Pancreas (tissue), 10 donors: ENCODE results near the gene NUDT22. TPM values are rescaled to one million over a fixed set of nuclear protein-coding genes. Genes with fewer than 3 reads are reported as not detected.

Experiments used
- ATAC-seq, 4 donors: fragments of 200-7000 bp; cut with Tn5 transposase; one replicate each; pipeline versions ENCODE4 v1.8.0 to v1.9.1; 2020; ENCODE audit warnings: mild to moderate bottlenecking in 4 of 4, moderate library complexity in 4 of 4
- DNase-seq, 6 donors: peaks; one replicate each; pipeline ENCODE4 v3.0.0-alpha.2; 2020
- FAIRE-seq: peaks from 2 replicates; lab custom pipeline; 2012; peaks lifted over from hg19 to GRCh38; lab: Jason Lieb, UNC
- H3K27ac ChIP-seq, 4 donors: fragments of 200-600 bp; sonication (generic); 1 replicate in 3 of 4; 2 replicates in 1 of 4; pipeline versions ENCODE4 v1.5.0 to v1.8.0; 2020
- H3K27me3 ChIP-seq, 4 donors: fragments of 200-600 bp; one replicate each; pipeline ENCODE4 v1.8.0; 2021
- H3K36me3 ChIP-seq, 3 donors: fragments of 200-600 bp; sonication (generic) in 1 of 3; one replicate each; pipeline versions ENCODE4 v1.5.0 to v1.8.0; 2020 to 2021
- H3K4me1 ChIP-seq, 3 donors: fragments of 200-600 bp; one replicate each; pipeline ENCODE4 v1.8.0; 2021
- H3K4me3 ChIP-seq, 4 donors: fragments of 200-600 bp; sonication (generic) in 2 of 4; one replicate each; pipeline versions ENCODE4 v1.5.0 to v1.8.0; 2020 to 2021
- H3K9me3 ChIP-seq, 4 donors: fragments of 200-600 bp; one replicate each; pipeline ENCODE4 v1.8.0; 2021
- CTCF ChIP-seq, 4 donors: fragments of 200-600 bp; sonication (generic) in 3 of 4; IDR thresholded peaks; one replicate each; pipeline versions ENCODE4 v1.5.0 to v1.8.0; 2021; ENCODE audit warnings: antibody characterized with exemption in 4 of 4
- WGBS, 2 donors: extraction: QIAGEN DNeasy Blood & Tissue Kit; methylation state at CpG; one replicate each; pipeline ENCODE4 v1.1.7; 2013; 5-methylcytosine and 5-hydroxymethylcytosine counted together
- intact Hi-C, 3 donors: fragments of 100-400 bp; cut with DNase I; formaldehyde crosslinking; loops; one replicate each; pipeline versions ENCODE4 v1.11.1 to v1.14.2; 2022
- polyA plus RNA-seq, 2 donors: library from polyadenylated mRNA; stranded (reverse); fragments of 200-250 nt; gene quantifications; one replicate each; pipeline ENCODE4 v1.2.3, GENCODE V29; 2013
- total RNA-seq, 6 donors: library from RNA; stranded (reverse); fragmentation: NEBNext Ultra II Directional in 4 of 6; extraction: Animal tissue kit (Norgen Biotek cat#: 25700) in 4 of 6; gene quantifications; one replicate each; pipeline versions ENCODE4 v1.2.1 to v1.2.4, GENCODE V29; 2021 to 2023
- donor health status: healthy with polysubstance abuse.
- donor health status: DM: no; HTN: no; CAD: no; lungs with moderate emphysema.
- donor health status: DM: no; HTN: no; CAD: no.
- donor health status: control.
- donor health status: control.
- donor health status: Bipolar disorder and iron deficiency.
- donor health status: DM: yes; HTN: yes; CAD: no.
- donor health status: DM: no; HTN: no; CAD: no.
- donor health status: DM: no; HTN: no; CAD: no.
- donor health status: DM: yes; HTN: yes; CAD: no.

The NUDT22 gene
- total and polyA plus RNA-seq, 8 donors: 32.6 to 115 (median 39.0) TPM

- intact Hi-C loops: no loop called here
- FAIRE-seq (no peak), ATAC-seq (no peak), DNase-seq (peak in 3 of 6 donors; percentile 15 to 76 (median 53))
- Histone ChIP-seq H3K9me3 (no peaks in the 10 kb centered on the region), H3K36me3 (no peaks in the 10 kb centered on the region), H3K27me3 (no peaks in the 10 kb centered on the region), H3K4me1 (peaks cover 15 to 21% (median 16%) of the 10 kb centered on the region in 3 donors), H3K4me3 (no peak overlapping the region), H3K27ac (no peak overlapping the region)
- WGBS, 2 donors: 88% methylated on average over 14 of the region's 14 CpGs
- no peak for TF ChIP-seq CTCF (IDR thresholded peaks at IDR 0.05)
These were observed 5.3 kb upstream of the NUDT22 start for GRCh38 chr11:64220798-64221197.

DNA sequence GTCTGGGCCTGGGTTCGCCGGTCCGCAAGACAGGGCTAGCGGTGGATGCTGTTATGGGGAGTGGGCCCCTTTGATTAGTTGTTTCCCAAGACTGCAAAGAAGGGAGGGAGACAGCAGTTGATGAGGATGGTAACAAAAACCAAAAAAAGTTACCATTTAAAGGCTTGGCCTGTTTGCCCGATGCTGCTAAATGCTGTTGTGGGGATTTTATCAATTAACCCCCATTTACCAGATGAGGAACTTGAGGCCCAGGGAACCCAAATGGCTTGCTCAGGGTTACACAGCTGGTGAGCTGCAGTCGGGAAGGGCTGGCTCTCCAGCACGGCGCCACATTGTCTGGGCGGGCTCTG lies 3.4 kb upstream of the NUDT22 start:
- TF ChIP-seq CTCF (IDR thresholded peaks at IDR 0.05): no peak
- peaks cover 16 to 21% (median 19%) of the 10 kb centered on the region in 3 donors for H3K4me1 ChIP-seq
- H3K27ac ChIP-seq: no peak overlapping the region
- 40 to 53% methylated on average over 8 to 9 of the region's 9 CpGs for WGBS, 2 donors
- intact Hi-C loops: no loop called here
- DNase-seq: no peak
- no peaks in the 10 kb centered on the region for H3K36me3 ChIP-seq
- ATAC-seq: no peak
- H3K9me3 ChIP-seq: no peaks in the 10 kb centered on the region
- FAIRE-seq: no peak
- H3K4me3 ChIP-seq: no peak overlapping the region
- H3K27me3 ChIP-seq: no peaks in the 10 kb centered on the region

GRCh38 chr11:64223001-64223651 lies 2.9 kb upstream of the NUDT22 start:
- Histone ChIP-seq H3K4me1 (peaks cover 13 to 24% (median 21%) of the 10 kb centered on the region in 3 donors), H3K9me3 (no peaks in the 10 kb centered on the region), H3K4me3 (no peak overlapping the region), H3K27ac (no peak overlapping the region), H3K27me3 (no peaks in the 10 kb centered on the region), H3K36me3 (no peaks in the 10 kb centered on the region)
- TF ChIP-seq CTCF (IDR thresholded peaks at IDR 0.05): no peak
- FAIRE-seq (no peak), DNase-seq (peak in 3 of 6 donors; percentile 33 to 74 (median 35)), ATAC-seq (no peak)
- intact Hi-C loops: no loop called here
- WGBS, 2 donors: 55 to 60% methylated on average over 24 of the region's 24 CpGs

GRCh38 chr11:64224151-64224890 lies 1.8 kb upstream of the NUDT22 start:
- Histone ChIP-seq H3K9me3 (no peaks in the 10 kb centered on the region), H3K27me3 (no peaks in the 10 kb centered on the region), H3K36me3 (no peaks in the 10 kb centered on the region), H3K4me3 (no peak overlapping the region), H3K27ac (no peak overlapping the region), H3K4me1 (peaks cover 3 to 23% (median 15%) of the 10 kb centered on the region in 3 donors)
- ATAC-seq (no peak), FAIRE-seq (no peak), DNase-seq (peak in 4 of 6 donors; percentile 20 to 79 (median 37))
- TF ChIP-seq CTCF (IDR thresholded peaks at IDR 0.05): no peak
- intact Hi-C loops: no loop called here
- 89% methylated on average over 17 of the region's 17 CpGs for WGBS, 2 donors
